ENCODE data around the gene TSPAN3.

TSPAN3 gene

GRCh38 chr15:77052556-77052955 lies 18.4 kb downstream of the TSPAN3 start:
- TF ChIP-seq, protein P1, sequence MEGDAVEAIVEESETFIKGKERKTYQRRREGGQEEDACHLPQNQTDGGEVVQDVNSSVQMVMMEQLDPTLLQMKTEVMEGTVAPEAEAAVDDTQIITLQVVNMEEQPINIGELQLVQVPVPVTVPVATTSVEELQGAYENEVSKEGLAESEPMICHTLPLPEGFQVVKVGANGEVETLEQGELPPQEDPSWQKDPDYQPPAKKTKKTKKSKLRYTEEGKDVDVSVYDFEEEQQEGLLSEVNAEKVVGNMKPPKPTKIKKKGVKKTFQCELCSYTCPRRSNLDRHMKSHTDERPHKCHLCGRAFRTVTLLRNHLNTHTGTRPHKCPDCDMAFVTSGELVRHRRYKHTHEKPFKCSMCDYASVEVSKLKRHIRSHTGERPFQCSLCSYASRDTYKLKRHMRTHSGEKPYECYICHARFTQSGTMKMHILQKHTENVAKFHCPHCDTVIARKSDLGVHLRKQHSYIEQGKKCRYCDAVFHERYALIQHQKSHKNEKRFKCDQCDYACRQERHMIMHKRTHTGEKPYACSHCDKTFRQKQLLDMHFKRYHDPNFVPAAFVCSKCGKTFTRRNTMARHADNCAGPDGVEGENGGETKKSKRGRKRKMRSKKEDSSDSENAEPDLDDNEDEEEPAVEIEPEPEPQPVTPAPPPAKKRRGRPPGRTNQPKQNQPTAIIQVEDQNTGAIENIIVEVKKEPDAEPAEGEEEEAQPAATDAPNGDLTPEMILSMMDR (IDR thresholded peaks at IDR 0.05; ENCODE audit: low read depth, low read length) = no peak
- H3K4me3 ChIP-seq (ENCODE audit: low read depth, low read length) = no peak overlapping the region
- DNase-seq (ENCODE audit: low read depth, low spot score) = no peak
- in situ Hi-C loops (cut with HindIII; ENCODE audit: low sequenced_read_pairs) = no loop called here

DNA sequence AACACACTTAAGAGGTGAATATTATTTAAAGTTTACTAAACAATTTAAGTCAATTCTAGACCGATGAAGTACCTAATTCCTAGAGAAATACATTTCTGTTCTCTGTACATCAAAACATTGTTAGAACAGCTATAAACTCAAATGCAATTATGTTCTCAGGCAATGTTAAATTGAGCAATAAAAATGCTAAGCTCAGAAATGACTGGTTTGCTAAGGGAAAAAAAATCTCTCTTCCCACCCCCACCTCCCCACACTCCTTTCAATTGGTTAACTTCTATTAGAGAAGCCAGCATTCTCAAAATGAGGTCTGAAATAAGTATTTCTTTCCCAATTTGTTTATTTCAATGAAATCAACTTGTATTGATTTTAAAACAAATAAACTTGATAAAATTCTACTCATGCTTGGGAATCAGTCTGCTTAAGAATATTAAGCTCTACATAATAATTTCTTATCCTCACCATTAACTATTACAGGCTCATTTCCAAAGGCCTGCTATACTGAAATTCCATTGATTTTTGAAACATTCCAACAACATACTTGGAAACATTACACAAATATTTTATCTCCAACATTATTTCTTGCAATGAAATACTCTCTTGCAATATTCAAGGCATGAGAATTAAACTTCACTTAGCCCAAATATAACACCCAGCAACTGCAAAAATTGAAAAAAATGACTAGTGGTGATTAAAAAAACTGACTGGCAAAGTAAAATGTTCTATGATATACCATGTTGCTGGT lies 22.6 kb downstream of the TSPAN3 start:
- no peak overlapping the region for H3K4me3 ChIP-seq (ENCODE audit: low read depth, low read length)
- in situ Hi-C loops (cut with HindIII; ENCODE audit: low sequenced_read_pairs) = no loop called here
- DNase-seq (ENCODE audit: low read depth, low spot score) = no peak
- TF ChIP-seq, protein P1 (IDR thresholded peaks at IDR 0.05; ENCODE audit: low read depth, low read length) = no peak

GRCh38 chr15:77046704-77047412 lies 24.1 kb downstream of the TSPAN3 start:
- in situ Hi-C loops (cut with HindIII; ENCODE audit: low sequenced_read_pairs) = no loop called here
- DNase-seq (ENCODE audit: low read depth, low spot score) = no peak
- TF ChIP-seq, protein P1 (IDR thresholded peaks at IDR 0.05; ENCODE audit: low read depth, low read length) = no peak
- H3K4me3 ChIP-seq (ENCODE audit: low read depth, low read length) = no peak overlapping the region

DNA sequence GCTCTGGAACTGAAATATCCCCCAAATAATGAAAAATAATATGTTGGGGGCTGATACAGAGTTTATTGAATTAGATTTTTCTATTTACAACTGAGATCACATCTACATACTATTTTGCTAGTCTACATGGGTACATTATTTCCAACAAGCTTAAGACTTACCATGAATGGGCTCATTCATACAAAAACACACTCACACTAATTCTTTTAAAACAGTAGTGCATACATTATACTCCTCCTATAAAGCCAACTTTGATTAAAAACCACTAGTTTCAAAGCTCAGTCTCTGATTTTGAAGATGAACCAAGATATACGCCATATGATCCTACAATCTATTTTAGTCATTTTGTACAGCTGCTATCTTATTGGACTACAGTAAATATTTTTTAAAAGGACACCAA lies 24.9 kb downstream of the TSPAN3 start:
- DNase-seq (ENCODE audit: low read depth, low spot score) = no peak
- H3K4me3 ChIP-seq (ENCODE audit: low read depth, low read length) = no peak overlapping the region
- in situ Hi-C loops (cut with HindIII; ENCODE audit: low sequenced_read_pairs) = no loop called here
- TF ChIP-seq, protein P1 (IDR thresholded peaks at IDR 0.05; ENCODE audit: low read depth, low read length) = no peak

DNA sequence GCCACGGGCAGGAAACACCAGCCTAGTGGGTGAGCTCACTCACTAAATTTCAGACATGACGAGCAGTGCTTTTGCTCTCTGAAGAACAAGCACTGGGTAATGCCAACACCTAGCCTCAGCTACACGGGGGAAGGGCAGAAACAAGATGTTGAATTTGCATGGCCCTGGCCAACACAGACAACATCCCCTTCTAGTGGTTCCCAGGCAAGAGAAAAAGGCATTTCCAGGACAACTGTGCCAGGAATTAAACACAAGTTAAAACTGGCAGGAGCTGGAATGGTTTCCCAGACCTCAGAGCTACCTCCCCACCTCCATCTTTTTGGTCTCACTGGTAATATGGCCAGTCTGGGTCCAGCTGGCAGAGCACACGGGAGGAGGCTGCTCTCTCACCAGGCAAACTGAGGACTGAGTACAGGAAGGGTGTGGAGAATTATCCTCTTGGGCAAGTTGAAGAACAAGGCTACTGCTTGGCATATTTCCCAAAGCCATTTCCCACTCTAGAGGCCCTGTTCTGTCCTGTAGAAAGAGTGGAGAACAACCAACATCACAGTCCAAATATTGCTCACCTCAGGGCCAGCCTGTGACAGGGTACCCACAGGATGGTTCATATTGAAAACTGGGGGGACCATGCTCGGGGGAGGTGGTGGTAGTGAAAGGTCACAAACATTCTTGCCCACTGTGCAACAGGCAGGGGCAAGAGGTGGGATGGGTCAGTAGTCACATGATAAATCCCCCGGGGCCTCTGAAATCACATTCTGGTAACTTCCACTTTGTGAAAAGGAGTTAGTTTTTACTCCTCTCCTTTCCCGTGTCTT lies 26.5 kb downstream of the TSPAN3 start:
- TF ChIP-seq, protein P1 (IDR thresholded peaks at IDR 0.05; ENCODE audit: low read depth, low read length) = no peak

More for the DNA sequence above, 26.5 kb downstream of the TSPAN3 start:
- in situ Hi-C loops (cut with HindIII; ENCODE audit: low sequenced_read_pairs) = no loop called here
- no peak for DNase-seq (ENCODE audit: low read depth, low spot score)
- H3K4me3 ChIP-seq (ENCODE audit: low read depth, low read length) = no peak overlapping the region
